Central memory CD8-positive, alpha-beta T cell (primary cell): ENCODE measurements around the gene SAE1.
A peak's percentile ranks its signal among the peaks of the same experiment; 100 is the strongest.

ENCODE experiments used
- ATAC-seq: fragments of 150-1000 bp; cut with Tn5 transposase; replicated peaks from 2 replicates; pipeline ENCODE4 v1.10.0; 2022; ENCODE audit warnings: mild to moderate bottlenecking, moderate FRiP score, moderate number of reproducible peaks; ENCODE audit not compliant: poor library complexity, severe bottlenecking; ENCODE audit errors: extremely low read depth
- DNase-seq, 2 donors: peaks; one replicate each; pipeline ENCODE4 v3.0.0; 2021; ENCODE audit warnings: low spot score in 2 of 2
- H3K27ac Mint-ChIP-seq: one replicate; pipeline ENCODE4 v1.8.0; 2022; ENCODE audit warnings: low read depth, mild to moderate bottlenecking, moderate library complexity, mixed read lengths
- H3K27me3 Mint-ChIP-seq: one replicate; pipeline ENCODE4 v1.8.0; 2022; ENCODE audit warnings: mixed read lengths
- H3K36me3 Mint-ChIP-seq: one replicate; pipeline ENCODE4 v1.8.0; 2022; ENCODE audit warnings: mild to moderate bottlenecking, moderate library complexity, mixed read lengths; ENCODE audit not compliant: insufficient read depth
- H3K4me1 Mint-ChIP-seq: one replicate; pipeline ENCODE4 v1.8.0; 2022; ENCODE audit warnings: mixed read lengths
- H3K4me3 Mint-ChIP-seq: one replicate; pipeline ENCODE4 v1.8.0; 2022; ENCODE audit warnings: mild to moderate bottlenecking, moderate library complexity, mixed read lengths
- H3K9me3 Mint-ChIP-seq: one replicate; pipeline ENCODE4 v1.8.0; 2022; ENCODE audit warnings: mixed read lengths

Gene SAE1

GRCh38 chr19:47109541-47110375 is 20.9 kb upstream of the SAE1 start:
- Mint-ChIP-seq H3K4me1 (peaks cover 63% of the 10 kb centered on the region), H3K27ac (peak overlapping the region; percentile 100), H3K36me3 (peaks cover 47% of the 10 kb centered on the region), H3K27me3 (no peaks in the 10 kb centered on the region), H3K4me3 (peak overlapping the region; percentile 96), H3K9me3 (no peaks in the 10 kb centered on the region)
- ATAC-seq (no peak), DNase-seq (peak; percentile 18 to 20)

- ATAC-seq (no peak), DNase-seq (no peak)
- no peaks in the 10 kb centered on the region for H3K27me3 Mint-ChIP-seq
- H3K4me3 Mint-ChIP-seq = peak overlapping the region; percentile 96
- no peaks in the 10 kb centered on the region for H3K9me3 Mint-ChIP-seq
- peak overlapping the region; percentile 100 for H3K27ac Mint-ChIP-seq
- H3K4me1 Mint-ChIP-seq = peaks cover 60% of the 10 kb centered on the region
- H3K36me3 Mint-ChIP-seq = peaks cover 46% of the 10 kb centered on the region
Measured at GRCh38 chr19:47110521-47111005, 20.1 kb upstream of the SAE1 start.

GRCh38 chr19:47111006-47111621 is 19.5 kb upstream of the SAE1 start:
- H3K4me1 Mint-ChIP-seq = peaks cover 54% of the 10 kb centered on the region
- peaks cover 45% of the 10 kb centered on the region for H3K36me3 Mint-ChIP-seq
- H3K4me3 Mint-ChIP-seq = peak overlapping the region; percentile 96

GRCh38 chr19:47111682-47112165 is 18.9 kb upstream of the SAE1 start:
- Mint-ChIP-seq H3K9me3 (no peaks in the 10 kb centered on the region), H3K27ac (peak overlapping the region; percentile 100), H3K4me1 (peaks cover 49% of the 10 kb centered on the region), H3K4me3 (peak overlapping the region; percentile 96), H3K27me3 (no peaks in the 10 kb centered on the region), H3K36me3 (peaks cover 45% of the 10 kb centered on the region)
- no peak for ATAC-seq
- DNase-seq = no peak

More at GRCh38 chr19:47111006-47111621, 19.5 kb upstream of the SAE1 start:
- H3K27ac Mint-ChIP-seq = peak overlapping the region; percentile 100
- no peak for ATAC-seq
- no peaks in the 10 kb centered on the region for H3K27me3 Mint-ChIP-seq
- DNase-seq = no peak
- H3K9me3 Mint-ChIP-seq = no peaks in the 10 kb centered on the region

GRCh38 chr19:47112166-47112996 is 18.3 kb upstream of the SAE1 start:
- peak overlapping the region; percentile 96 for H3K4me3 Mint-ChIP-seq
- no peaks in the 10 kb centered on the region for H3K9me3 Mint-ChIP-seq
- H3K4me1 Mint-ChIP-seq = peaks cover 43% of the 10 kb centered on the region
- H3K27me3 Mint-ChIP-seq = no peaks in the 10 kb centered on the region
- DNase-seq = peak; percentile 62 to 79
- H3K36me3 Mint-ChIP-seq = peaks cover 45% of the 10 kb centered on the region
- peak; percentile 11 for ATAC-seq
- peak overlapping the region; percentile 100 for H3K27ac Mint-ChIP-seq

GRCh38 chr19:47112997-47113849 is 17.4 kb upstream of the SAE1 start, which contains the start of gene ZC3H4:
Gene ZC3H4 (minus strand): TSS chr19:47113776. CDS start chr19:47112584, 1,192 bp downstream.
- H3K36me3 Mint-ChIP-seq = peaks cover 42% of the 10 kb centered on the region
- DNase-seq = peak; percentile 98 to 100
- no peaks in the 10 kb centered on the region for H3K9me3 Mint-ChIP-seq
- H3K4me3 Mint-ChIP-seq = peak within 1 kb of the TSS; percentile 96
- no peaks in the 10 kb centered on the region for H3K27me3 Mint-ChIP-seq
- ATAC-seq = peak; percentile 82
- peak within 1 kb of the TSS; percentile 100 for H3K27ac Mint-ChIP-seq
- peaks cover 34% of the 10 kb centered on the region for H3K4me1 Mint-ChIP-seq

GRCh38 chr19:47113850-47114651 is 16.6 kb upstream of the SAE1 start:
- no peak for ATAC-seq

GRCh38 chr19:47120470-47121067 is 10.1 kb upstream of the SAE1 start:
- no peaks in the 10 kb centered on the region for H3K36me3 Mint-ChIP-seq
- no peaks in the 10 kb centered on the region for H3K27me3 Mint-ChIP-seq
- DNase-seq = no peak
- H3K4me1 Mint-ChIP-seq = no peaks in the 10 kb centered on the region
- H3K4me3 Mint-ChIP-seq = no peak overlapping the region
- no peaks in the 10 kb centered on the region for H3K9me3 Mint-ChIP-seq
- no peak overlapping the region for H3K27ac Mint-ChIP-seq
- ATAC-seq = no peak

More at GRCh38 chr19:47113850-47114651, 16.6 kb upstream of the SAE1 start:
- Mint-ChIP-seq H3K4me1 (peaks cover 30% of the 10 kb centered on the region), H3K36me3 (peaks cover 42% of the 10 kb centered on the region), H3K27me3 (no peaks in the 10 kb centered on the region), H3K9me3 (no peaks in the 10 kb centered on the region), H3K4me3 (peak overlapping the region; percentile 96), H3K27ac (peak overlapping the region; percentile 100)
- no peak for DNase-seq

GRCh38 chr19:47122359-47123335 is 8.0 kb upstream of the SAE1 start:
- Mint-ChIP-seq H3K9me3 (no peaks in the 10 kb centered on the region), H3K27ac (no peak overlapping the region), H3K27me3 (no peaks in the 10 kb centered on the region), H3K36me3 (no peaks in the 10 kb centered on the region), H3K4me1 (no peaks in the 10 kb centered on the region), H3K4me3 (no peak overlapping the region)
- no peak for ATAC-seq
- no peak for DNase-seq

GRCh38 chr19:47123406-47123805 is 7.2 kb upstream of the SAE1 start:
- ATAC-seq = no peak
- DNase-seq = no peak
- Mint-ChIP-seq H3K27me3 (no peaks in the 10 kb centered on the region), H3K4me1 (no peaks in the 10 kb centered on the region), H3K4me3 (no peak overlapping the region), H3K27ac (no peak overlapping the region), H3K36me3 (peaks cover 1% of the 10 kb centered on the region), H3K9me3 (no peaks in the 10 kb centered on the region)
